PC-9 (cell line): ENCODE results near the gene AK8. TPM values are rescaled to one million over a fixed set of nuclear protein-coding genes. Genes with fewer than 3 reads are reported as not detected.

Experiments
- BruUV-seq: library from RNA; stranded (reverse); fragments of 400-500 nt; replicated peaks from 2 replicates; lab custom pipeline; 2021; lab: Mats Ljungman, UMichigan
- CTCF ChIA-PET: fragments of 300-600 bp; sonication (Branson Sonifier 250); formaldehyde crosslinking; loops from one replicate; lab custom pipeline; 2022; ENCODE audit warnings: antibody characterized with exemption; lab: Charles Lee
- POLR2A ChIA-PET: fragments of 300-600 bp; sonication (Branson Sonifier 250); formaldehyde crosslinking; loops from one replicate; lab custom pipeline; 2022; ENCODE audit warnings: antibody characterized with exemption; ENCODE audit not compliant: unreplicated experiment; lab: Charles Lee
- DNase-seq, 2 experiments: peaks; one replicate each; pipeline versions ENCODE4 v3.0.0 to v3.0.0-alpha.2; 2015 to 2022; ENCODE audit warnings: mixed read lengths in 1 of 2
- H2AFZ ChIP-seq: fragments of 200-600 bp; sonication (generic); 2 replicates; pipeline ENCODE4 v1.8.1; 2017; ENCODE audit warnings: antibody characterized with exemption
- H3F3A ChIP-seq: fragments of 200-600 bp; sonication (generic); 2 replicates; pipeline ENCODE4 v1.8.1; 2017; ENCODE audit warnings: antibody characterized with exemption, mild to moderate bottlenecking, low read depth; ENCODE audit not compliant: insufficient read depth
- H3K27ac ChIP-seq: fragments of 200-600 bp; sonication (generic); 2 replicates; pipeline ENCODE4 v1.6.1; 2016; ENCODE audit warnings: mixed run types
- H3K27me3 ChIP-seq: fragments of 200-600 bp; sonication (generic); 2 replicates; pipeline ENCODE4 v1.6.1; 2016; ENCODE audit warnings: low read depth, mixed run types; ENCODE audit not compliant: insufficient read depth
- H3K36me3 ChIP-seq: fragments of 200-600 bp; sonication (generic); 2 replicates; pipeline ENCODE4 v1.6.1; 2016; ENCODE audit warnings: low read depth, mixed run types
- H3K4me1 ChIP-seq: fragments of 200-600 bp; sonication (generic); replicated peaks from 2 replicates; pipeline ENCODE4 v1.6.1; 2016; ENCODE audit warnings: mixed run types; ENCODE audit not compliant: insufficient read depth
- H3K4me2 ChIP-seq: fragments of 200-600 bp; sonication (generic); 2 replicates; pipeline ENCODE4 v1.6.1; 2017; ENCODE audit warnings: mixed run types
- H3K4me3 ChIP-seq: fragments of 200-600 bp; sonication (generic); 2 replicates; pipeline ENCODE4 v1.6.1; 2016; ENCODE audit warnings: mixed run types
- H3K79me2 ChIP-seq: fragments of 200-600 bp; sonication (generic); 2 replicates; pipeline ENCODE4 v1.6.1; 2017; ENCODE audit warnings: low read depth, mixed run types
- H3K9me2 ChIP-seq: fragments of 200-600 bp; sonication (generic); 2 replicates; pipeline ENCODE4 v1.8.1; 2017; ENCODE audit warnings: mild to moderate bottlenecking; ENCODE audit not compliant: insufficient read depth
- H3K9me3 ChIP-seq: fragments of 200-600 bp; sonication (generic); 2 replicates; pipeline ENCODE4 v1.8.1; 2016; ENCODE audit warnings: low read depth; ENCODE audit not compliant: insufficient read depth
- H4K20me1 ChIP-seq: fragments of 200-600 bp; sonication (generic); 2 replicates; pipeline ENCODE4 v1.8.1; 2017; ENCODE audit not compliant: insufficient read depth
- EZH2 ChIP-seq: fragments of 200-600 bp; sonication (generic); IDR thresholded peaks from 2 replicates; pipeline ENCODE4 v1.8.0; 2017; ENCODE audit warnings: antibody characterized with exemption, low read depth
- intact Hi-C: fragments of 100-400 bp; cut with micrococcal nuclease; formaldehyde crosslinking; loops from one replicate; pipeline ENCODE4 v1.10.0; 2022; ENCODE audit not compliant: unreplicated experiment
- total RNA-seq: library from RNA; stranded (reverse); gene quantifications from 2 replicates; pipeline ENCODE4 v1.2.3, GENCODE V29; 2021
- TF ChIP-seq, protein P1 (sequence below): fragments of 200-600 bp; sonication (generic); conservative IDR thresholded peaks from 2 replicates; pipeline ENCODE4 v1.6.1; 2017; ENCODE audit warnings: mixed run types, antibody characterized with exemption, mild to moderate bottlenecking, moderate library complexity

Gene AK8
- total RNA-seq, 1 experiment from 2014 or later, result 7.2 TPM

DNA sequence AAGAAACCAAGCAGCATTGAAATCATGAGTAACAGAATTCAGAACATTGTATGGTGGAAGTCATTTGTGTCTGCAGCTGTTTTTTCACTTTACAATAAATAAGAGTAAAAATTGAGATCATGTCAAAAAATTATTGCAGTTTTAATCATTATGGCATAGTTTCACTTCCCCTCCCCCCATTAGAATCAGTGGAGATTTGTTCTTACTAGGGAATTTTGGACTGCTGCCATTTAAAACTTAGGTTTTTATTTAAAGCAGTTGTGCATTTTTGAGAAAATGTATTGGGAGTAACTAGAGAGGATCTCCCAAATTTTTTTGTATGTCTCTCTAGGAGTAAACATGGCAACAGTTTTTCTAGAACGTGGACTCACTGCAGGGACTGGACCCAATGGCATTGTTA, 187.4 kb downstream of the AK8 start:
- BruUV-seq, result no TSS peak
- no peak overlapping the region for H2AFZ ChIP-seq
- no peak overlapping the region for H3K27ac ChIP-seq
- H3K9me2 ChIP-seq, result no peaks in the 10 kb centered on the region
- H3K27me3 ChIP-seq, result no peaks in the 10 kb centered on the region
- H3K79me2 ChIP-seq, result no peaks in the 10 kb centered on the region
- ChIA-PET CTCF (no interaction called here), POLR2A (no interaction called here)
- no peak overlapping the region for H3K4me3 ChIP-seq
- no peaks in the 10 kb centered on the region for H3K9me3 ChIP-seq
- peaks cover 27% of the 10 kb centered on the region for H3K36me3 ChIP-seq
- no peak for TF ChIP-seq EZH2
- TF ChIP-seq, protein P1, sequence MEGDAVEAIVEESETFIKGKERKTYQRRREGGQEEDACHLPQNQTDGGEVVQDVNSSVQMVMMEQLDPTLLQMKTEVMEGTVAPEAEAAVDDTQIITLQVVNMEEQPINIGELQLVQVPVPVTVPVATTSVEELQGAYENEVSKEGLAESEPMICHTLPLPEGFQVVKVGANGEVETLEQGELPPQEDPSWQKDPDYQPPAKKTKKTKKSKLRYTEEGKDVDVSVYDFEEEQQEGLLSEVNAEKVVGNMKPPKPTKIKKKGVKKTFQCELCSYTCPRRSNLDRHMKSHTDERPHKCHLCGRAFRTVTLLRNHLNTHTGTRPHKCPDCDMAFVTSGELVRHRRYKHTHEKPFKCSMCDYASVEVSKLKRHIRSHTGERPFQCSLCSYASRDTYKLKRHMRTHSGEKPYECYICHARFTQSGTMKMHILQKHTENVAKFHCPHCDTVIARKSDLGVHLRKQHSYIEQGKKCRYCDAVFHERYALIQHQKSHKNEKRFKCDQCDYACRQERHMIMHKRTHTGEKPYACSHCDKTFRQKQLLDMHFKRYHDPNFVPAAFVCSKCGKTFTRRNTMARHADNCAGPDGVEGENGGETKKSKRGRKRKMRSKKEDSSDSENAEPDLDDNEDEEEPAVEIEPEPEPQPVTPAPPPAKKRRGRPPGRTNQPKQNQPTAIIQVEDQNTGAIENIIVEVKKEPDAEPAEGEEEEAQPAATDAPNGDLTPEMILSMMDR, result no peak
- no peaks in the 10 kb centered on the region for H3F3A ChIP-seq
- peaks cover 8% of the 10 kb centered on the region; the same call in 1 of the 2 replicates for H4K20me1 ChIP-seq
- no peaks in the 10 kb centered on the region for H3K4me1 ChIP-seq
- H3K4me2 ChIP-seq, result no peak overlapping the region
- no peak for DNase-seq
- intact Hi-C loops, result no loop called here

DNA sequence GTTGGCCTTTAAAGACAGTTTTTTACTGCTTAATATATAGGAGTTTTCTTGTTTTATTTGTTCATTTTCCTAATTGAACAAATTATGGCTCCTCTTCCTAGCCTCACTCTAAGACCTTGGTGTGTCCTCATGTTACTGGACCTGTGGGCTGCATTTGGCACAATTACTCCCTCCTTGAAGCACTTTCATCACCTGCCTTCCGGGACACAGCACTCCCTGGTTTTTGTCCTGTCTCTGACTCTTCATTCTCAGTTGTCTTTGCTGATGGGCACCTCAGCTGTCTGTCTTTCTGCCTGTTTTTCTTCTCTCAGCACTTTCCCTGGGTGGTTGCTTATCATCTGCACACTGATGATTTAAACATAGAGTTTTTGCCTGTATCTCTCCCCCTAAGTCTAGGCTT, 194.2 kb downstream of the AK8 start:
- H3K36me3 ChIP-seq, result peaks cover 30% of the 10 kb centered on the region
- no peaks in the 10 kb centered on the region for H3K9me2 ChIP-seq
- DNase-seq, result no peak
- ChIA-PET CTCF (no interaction called here), POLR2A (no interaction called here)
- intact Hi-C loops, result no loop called here
- H3F3A ChIP-seq, result no peaks in the 10 kb centered on the region
- TF ChIP-seq, protein P1, result no peak
- no peak for TF ChIP-seq EZH2
- no peak overlapping the region for H3K4me3 ChIP-seq
- no TSS peak for BruUV-seq
- peaks cover 53% of the 10 kb centered on the region for H4K20me1 ChIP-seq
- no peak overlapping the region for H2AFZ ChIP-seq
- peaks cover 28% of the 10 kb centered on the region for H3K79me2 ChIP-seq
- H3K4me1 ChIP-seq, result no peaks in the 10 kb centered on the region
- H3K27me3 ChIP-seq, result no peaks in the 10 kb centered on the region
- H3K4me2 ChIP-seq, result no peak overlapping the region
- no peaks in the 10 kb centered on the region for H3K9me3 ChIP-seq
- no peak overlapping the region for H3K27ac ChIP-seq

DNA sequence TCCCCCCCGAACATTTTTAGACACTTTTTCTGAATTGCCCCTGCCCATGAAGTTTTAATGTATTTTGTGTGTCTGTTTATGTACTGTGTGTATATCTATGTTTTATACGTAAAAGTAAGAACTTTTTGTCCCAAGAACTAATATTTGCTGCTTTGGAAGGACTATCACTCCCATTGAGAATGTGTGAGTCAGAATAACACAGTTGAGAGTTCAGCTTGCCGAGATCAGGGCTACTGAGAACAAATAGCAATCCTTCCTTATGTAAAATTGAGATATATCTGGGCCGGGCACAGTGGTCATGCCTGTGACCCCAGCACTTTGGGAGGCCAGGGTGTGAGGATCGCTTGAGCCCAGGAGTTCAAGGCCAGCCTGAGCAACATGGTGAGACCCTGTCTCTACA, 196.5 kb downstream of the AK8 start:
- Histone ChIP-seq H3K36me3 (peaks cover 24% of the 10 kb centered on the region), H4K20me1 (peaks cover 74% of the 10 kb centered on the region), H3F3A (no peaks in the 10 kb centered on the region), H2AFZ (no peak overlapping the region), H3K27me3 (no peaks in the 10 kb centered on the region), H3K27ac (no peak overlapping the region), H3K79me2 (peaks cover 50% of the 10 kb centered on the region), H3K4me3 (no peak overlapping the region), H3K4me1 (no peaks in the 10 kb centered on the region), H3K9me3 (no peaks in the 10 kb centered on the region), H3K4me2 (no peak overlapping the region), H3K9me2 (no peaks in the 10 kb centered on the region)
- intact Hi-C loops, result no loop called here
- ChIA-PET POLR2A (no interaction called here), CTCF (no interaction called here)
- no TSS peak for BruUV-seq
- DNase-seq, result no peak
- no peak for TF ChIP-seq EZH2
- TF ChIP-seq, protein P1, result no peak
